Right lobe of liver (tissue), 4 donors: ENCODE measurements around the gene VPS37C.

Experiments
- CTCF ChIP-seq, 4 donors: fragments of 200-600 bp in 3 of 4; fragments of 450-650 bp in 1 of 4; IDR thresholded peaks; one replicate each; pipeline versions ENCODE4 v1.5.1 to v1.8.0; 2016 to 2022; ENCODE audit warnings: antibody characterized with exemption in 4 of 4, mild to moderate bottlenecking in 2 of 4
- POLR2A ChIP-seq: fragments of 450-650 bp; IDR thresholded peaks from one replicate; pipeline ENCODE4 v1.6.1; 2017; ENCODE audit warnings: antibody characterized with exemption, mild to moderate bottlenecking
- donor health status: DM: no; HTN: no; CAD: no.
- donor health status: DM: no; HTN: no; CAD: no.
- donor health status: DM: no; HTN: yes; CAD: no.

- TF ChIP-seq CTCF (IDR thresholded peaks at IDR 0.05) = no peak
- TF ChIP-seq POLR2A = no peak
Measured at GRCh38 chr11:61080986-61081590, 80.1 kb downstream of the VPS37C start.
